Natural killer cell (primary cell): Measurements from ENCODE around the gene FOXRED1. TPM values are rescaled to one million over a fixed set of nuclear protein-coding genes. Genes with fewer than 3 reads are reported as not detected.

Experiments used
- ATAC-seq, 3 donors: fragments of 150-1000 bp in 2 of 3; fragments of 200-7000 bp in 1 of 3; cut with Tn5 transposase; 1 replicate in 1 of 3; 2 replicates in 2 of 3; pipeline ENCODE4 v1.10.0; 2021; ENCODE audit warnings: mild to moderate bottlenecking in 2 of 3, moderate library complexity in 2 of 3
- DNase-seq, 2 donors: peaks; one replicate each; pipeline versions ENCODE4 v3.0.0 to v3.0.0-alpha.2; 2013 to 2021; ENCODE audit warnings: mixed read lengths in 1 of 2
- H3K27ac ChIP-seq: one replicate; pipeline ENCODE4 v1.5.1; 2013; ENCODE audit warnings: mild to moderate bottlenecking, low read length
- H3K27me3 ChIP-seq: one replicate; pipeline ENCODE4 v1.6.1; 2013; ENCODE audit warnings: low read length; ENCODE audit not compliant: control insufficient read depth, insufficient read depth
- H3K36me3 ChIP-seq: one replicate; pipeline ENCODE4 v1.6.1; 2013; ENCODE audit warnings: low read length; ENCODE audit not compliant: control insufficient read depth, insufficient read depth
- H3K4me1 ChIP-seq: one replicate; pipeline ENCODE4 v1.6.1; 2013; ENCODE audit warnings: low read length; ENCODE audit not compliant: control insufficient read depth, insufficient read depth
- H3K4me3 ChIP-seq: one replicate; pipeline ENCODE4 v1.5.1; 2013; ENCODE audit warnings: low read length
- H3K9me3 ChIP-seq: one replicate; pipeline ENCODE4 v1.6.1; 2013; ENCODE audit warnings: low read length; ENCODE audit not compliant: control insufficient read depth, insufficient read depth
- H3K27ac Mint-ChIP-seq, 2 donors: one replicate each; pipeline ENCODE4 v1.8.0; 2022; ENCODE audit warnings: mild to moderate bottlenecking in 2 of 2, mixed read lengths in 2 of 2, moderate library complexity in 1 of 2
- H3K27me3 Mint-ChIP-seq, 2 donors: one replicate each; pipeline ENCODE4 v1.8.0; 2022; ENCODE audit warnings: low read depth in 2 of 2, mixed read lengths in 2 of 2
- H3K36me3 Mint-ChIP-seq: one replicate; pipeline ENCODE4 v1.8.0; 2022; ENCODE audit warnings: mixed read lengths
- H3K4me1 Mint-ChIP-seq, 2 donors: one replicate each; pipeline ENCODE4 v1.8.0; 2022; ENCODE audit warnings: mixed read lengths in 2 of 2
- H3K4me3 Mint-ChIP-seq: one replicate; pipeline ENCODE4 v1.8.0; 2022; ENCODE audit warnings: mild to moderate bottlenecking, moderate library complexity, mixed read lengths
- H3K9me3 Mint-ChIP-seq, 2 donors: one replicate each; pipeline ENCODE4 v1.8.0; 2022; ENCODE audit warnings: mixed read lengths in 2 of 2
- WGBS: methylation state at CpG from one replicate; pipeline ENCODE4 v1.1.7; 2013; ENCODE audit warnings: missing lambda C conversion rate; ENCODE audit not compliant: insufficient coverage; 5-methylcytosine and 5-hydroxymethylcytosine counted together
- intact Hi-C: fragments of 100-400 bp; cut with micrococcal nuclease; formaldehyde crosslinking; loops from one replicate; pipeline ENCODE4 v1.14.2; 2022
- total RNA-seq, 4 donors: library from RNA; stranded (reverse); fragments of 120-200 nt in 1 of 4; gene quantifications; one replicate each; pipeline versions ENCODE4 v1.2.3 to v1.2.4, GENCODE V29; 2013 to 2022
- TF ChIP-seq, protein P1 (sequence below): fragments of 200-600 bp; IDR thresholded peaks from one replicate; pipeline ENCODE4 v1.8.0; 2022; ENCODE audit warnings: antibody characterized with exemption

Gene FOXRED1
- total RNA-seq, 3 donors from 2014 or later (not counting 1 experiment from before 2014, with no cell fraction given): 31.1 to 37.9 (median 31.3) TPM

DNA sequence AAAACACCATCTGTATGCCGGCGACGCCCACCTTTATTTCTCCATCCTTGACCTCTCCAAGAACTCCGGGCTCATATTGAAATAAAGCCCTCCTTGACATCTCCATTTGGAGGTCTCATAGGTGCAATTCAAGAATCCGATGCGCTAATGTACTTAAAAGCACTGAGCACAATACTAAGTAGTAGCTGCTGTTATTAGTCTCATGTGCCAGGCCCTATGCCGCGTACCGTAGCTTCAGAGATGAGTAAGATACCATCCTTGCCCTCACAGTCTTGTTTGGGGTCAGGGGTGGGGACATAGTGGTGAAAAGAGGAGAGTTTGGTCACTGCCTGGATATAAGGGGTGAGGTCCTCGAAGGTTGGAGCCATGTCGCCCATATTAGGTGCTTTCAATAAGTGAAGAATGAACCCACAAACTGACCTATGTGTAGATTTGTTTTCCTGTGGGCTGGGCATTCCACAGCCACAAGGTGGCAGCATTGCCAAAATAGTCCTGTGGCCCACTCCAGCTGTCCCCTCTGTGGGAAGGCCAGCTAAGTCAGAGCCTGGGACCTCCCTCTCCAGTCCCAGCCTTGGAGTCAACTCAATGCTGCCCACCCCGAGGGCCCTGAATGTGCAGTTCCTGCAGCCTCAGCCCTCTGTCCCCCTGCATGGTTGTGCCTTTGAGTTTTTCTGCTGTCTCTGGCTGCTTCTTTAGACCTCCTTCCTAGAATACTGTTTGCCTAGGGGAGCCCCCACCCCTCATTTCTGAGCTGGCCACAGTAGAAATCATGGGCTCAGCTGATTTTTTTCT is 41.4 kb downstream of the FOXRED1 start:
- Mint-ChIP-seq H3K4me3 (peak overlapping the region; percentile 79), H3K27ac (peak overlapping the region; percentile 92 to 93), H3K9me3 (no peaks in the 10 kb centered on the region), H3K27me3 (no peaks in the 10 kb centered on the region), H3K4me1 (peaks cover 53 to 54% of the 10 kb centered on the region in 2 donors), H3K36me3 (peaks cover 6% of the 10 kb centered on the region)
- Histone ChIP-seq H3K27ac (peak overlapping the region; percentile 7), H3K27me3 (no peaks in the 10 kb centered on the region), H3K36me3 (peaks cover 16% of the 10 kb centered on the region), H3K9me3 (no peaks in the 10 kb centered on the region), H3K4me1 (peaks cover 36% of the 10 kb centered on the region), H3K4me3 (no peak overlapping the region)
- intact Hi-C loops: loop anchor here (1.0 to 2.0 kb wide), 6 partner anchors 42 to 170 kb away; partner anchors contain the start of genes FOXRED1 and SRPRA
- DNase-seq (peak; percentile 67 to 75), ATAC-seq (peak; percentile 71 to 78 (median 75))
- 72% methylated on average over 12 of the region's 12 CpGs for WGBS
- TF ChIP-seq, protein P1, sequence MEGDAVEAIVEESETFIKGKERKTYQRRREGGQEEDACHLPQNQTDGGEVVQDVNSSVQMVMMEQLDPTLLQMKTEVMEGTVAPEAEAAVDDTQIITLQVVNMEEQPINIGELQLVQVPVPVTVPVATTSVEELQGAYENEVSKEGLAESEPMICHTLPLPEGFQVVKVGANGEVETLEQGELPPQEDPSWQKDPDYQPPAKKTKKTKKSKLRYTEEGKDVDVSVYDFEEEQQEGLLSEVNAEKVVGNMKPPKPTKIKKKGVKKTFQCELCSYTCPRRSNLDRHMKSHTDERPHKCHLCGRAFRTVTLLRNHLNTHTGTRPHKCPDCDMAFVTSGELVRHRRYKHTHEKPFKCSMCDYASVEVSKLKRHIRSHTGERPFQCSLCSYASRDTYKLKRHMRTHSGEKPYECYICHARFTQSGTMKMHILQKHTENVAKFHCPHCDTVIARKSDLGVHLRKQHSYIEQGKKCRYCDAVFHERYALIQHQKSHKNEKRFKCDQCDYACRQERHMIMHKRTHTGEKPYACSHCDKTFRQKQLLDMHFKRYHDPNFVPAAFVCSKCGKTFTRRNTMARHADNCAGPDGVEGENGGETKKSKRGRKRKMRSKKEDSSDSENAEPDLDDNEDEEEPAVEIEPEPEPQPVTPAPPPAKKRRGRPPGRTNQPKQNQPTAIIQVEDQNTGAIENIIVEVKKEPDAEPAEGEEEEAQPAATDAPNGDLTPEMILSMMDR: peak; percentile 94

DNA sequence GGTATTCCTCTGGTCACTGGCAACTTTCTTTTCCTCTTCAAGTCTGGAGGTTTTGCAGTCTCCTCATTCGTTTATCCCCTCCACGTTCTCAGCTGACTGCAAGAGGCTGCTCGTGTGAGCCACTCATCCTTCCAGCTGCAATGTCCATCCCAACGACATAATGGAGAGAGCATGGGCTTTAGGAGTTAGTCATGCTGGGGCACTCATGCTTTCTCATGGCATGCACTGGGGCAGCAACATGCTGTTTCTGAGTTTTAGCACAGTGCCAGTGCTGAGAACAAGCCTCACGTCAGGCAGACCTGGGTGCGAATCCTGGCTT is 42.0 kb downstream of the FOXRED1 start:
- Histone ChIP-seq H3K27ac (peak overlapping the region; percentile 82), H3K27me3 (no peaks in the 10 kb centered on the region), H3K36me3 (peaks cover 16% of the 10 kb centered on the region), H3K4me3 (no peak overlapping the region), H3K4me1 (peaks cover 31% of the 10 kb centered on the region), H3K9me3 (no peaks in the 10 kb centered on the region)
- Mint-ChIP-seq H3K4me1 (peaks cover 48% of the 10 kb centered on the region in 2 donors), H3K36me3 (peaks cover 6% of the 10 kb centered on the region), H3K4me3 (peak overlapping the region; percentile 79), H3K9me3 (no peaks in the 10 kb centered on the region), H3K27ac (peak overlapping the region; percentile 92 to 93), H3K27me3 (no peaks in the 10 kb centered on the region)
- TF ChIP-seq, protein P1: no peak
- 59% methylated on average over 6 of the region's 6 CpGs for WGBS
- ATAC-seq: peak in 2 of 3 donors; percentile 5 to 9
- intact Hi-C loops: loop anchor here (1.0 to 2.0 kb wide), 7 partner anchors 18 to 169 kb away; partner anchors contain the start of genes FOXRED1 and SRPRA
- DNase-seq: no peak

DNA sequence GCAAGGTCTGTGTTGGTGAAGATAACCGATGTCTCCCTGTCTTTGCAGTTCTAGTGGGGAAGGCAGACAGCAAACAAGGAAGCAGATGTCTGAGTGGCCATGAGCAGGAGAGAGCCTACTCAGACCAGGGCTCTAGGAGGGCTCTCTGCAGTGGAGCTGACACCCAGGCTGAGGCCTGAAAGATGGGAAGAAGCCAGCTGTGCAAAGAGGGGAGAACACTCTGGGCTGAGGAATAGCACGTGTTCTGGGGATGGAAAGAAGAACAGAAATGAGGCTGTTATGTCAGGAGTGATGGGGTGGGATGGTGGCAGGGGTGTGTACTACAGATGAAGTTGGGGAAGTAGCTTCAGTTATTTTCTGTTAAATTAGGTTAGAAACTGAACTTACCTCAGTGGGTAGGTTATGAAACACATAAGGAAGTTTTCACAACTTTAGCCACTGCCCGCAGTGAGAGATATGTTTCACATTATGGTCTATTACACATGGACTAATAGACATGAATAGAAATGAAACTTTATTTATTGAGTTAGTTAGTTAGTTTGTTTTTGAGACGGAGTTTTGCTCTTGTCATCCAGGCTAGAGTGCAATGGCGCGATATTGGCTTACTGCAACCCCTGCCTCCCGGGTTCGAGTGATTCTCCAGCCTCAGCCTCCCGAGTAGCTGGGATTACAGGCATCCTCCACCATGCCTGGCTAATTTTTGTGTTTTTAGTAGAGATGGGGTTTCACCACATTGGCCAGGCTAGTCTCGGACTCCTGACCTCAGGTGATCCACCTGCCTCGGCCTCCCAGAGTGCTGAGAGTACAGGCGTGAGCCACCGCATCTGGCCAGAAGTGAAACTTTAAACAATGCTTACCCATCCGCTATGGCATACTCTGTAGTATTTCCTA is 42.7 kb downstream of the FOXRED1 start:
- peaks cover 48 to 52% of the 10 kb centered on the region in 2 donors for H3K4me1 Mint-ChIP-seq
- 64% methylated on average over 13 of the region's 14 CpGs for WGBS
- H3K27ac Mint-ChIP-seq: peak overlapping the region; percentile 92 to 93

More for the DNA sequence above, 42.7 kb downstream of the FOXRED1 start:
- Mint-ChIP-seq H3K36me3 (peaks cover 6% of the 10 kb centered on the region), H3K9me3 (no peaks in the 10 kb centered on the region), H3K4me3 (peak overlapping the region; percentile 79), H3K27me3 (no peaks in the 10 kb centered on the region)
- H3K9me3 ChIP-seq: no peaks in the 10 kb centered on the region
- H3K4me1 ChIP-seq: peaks cover 31% of the 10 kb centered on the region
- H3K36me3 ChIP-seq: peaks cover 16% of the 10 kb centered on the region
- peak; percentile 60 to 79 (median 74) for ATAC-seq
- TF ChIP-seq, protein P1: no peak
- no peak overlapping the region for H3K4me3 ChIP-seq
- no peak for DNase-seq
- intact Hi-C loops: loop anchor here (1.0 to 2.0 kb wide), 5 partner anchors 18 to 105 kb away; partner anchors contain the start of genes FOXRED1 and SRPRA
- no peaks in the 10 kb centered on the region for H3K27me3 ChIP-seq
- peak overlapping the region; percentile 82 for H3K27ac ChIP-seq
